PC-9 (cell line): ENCODE measurements around the gene CORIN.

Experiments used
- EZH2 ChIP-seq: fragments of 200-600 bp; sonication (generic); IDR thresholded peaks from 2 replicates; pipeline ENCODE4 v1.8.0; 2017; ENCODE audit warnings: antibody characterized with exemption, low read depth
- TF ChIP-seq, protein P1 (sequence below): fragments of 200-600 bp; sonication (generic); conservative IDR thresholded peaks from 2 replicates; pipeline ENCODE4 v1.6.1; 2017; ENCODE audit warnings: mixed run types, antibody characterized with exemption, mild to moderate bottlenecking, moderate library complexity

DNA sequence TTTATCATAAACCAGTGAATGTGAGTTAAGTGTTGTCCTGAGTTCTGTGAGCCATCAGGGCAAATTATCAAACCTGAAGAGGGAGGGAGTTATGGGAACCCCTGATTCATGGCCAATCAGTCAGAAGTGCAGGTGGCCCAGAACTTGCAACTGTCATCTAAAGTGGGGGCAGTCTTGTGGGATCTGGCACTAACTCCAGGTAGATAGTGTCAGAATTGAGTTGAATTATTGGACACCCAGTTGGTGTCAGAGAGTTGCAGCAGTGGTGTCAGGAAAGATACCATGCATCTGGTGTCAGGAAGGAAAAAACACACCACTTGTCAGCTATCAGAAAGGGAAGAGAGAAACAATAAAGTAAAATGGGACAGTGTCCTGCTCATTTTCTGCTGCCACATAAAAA lies 8.4 kb downstream of the CORIN start:
- TF ChIP-seq, protein P1, sequence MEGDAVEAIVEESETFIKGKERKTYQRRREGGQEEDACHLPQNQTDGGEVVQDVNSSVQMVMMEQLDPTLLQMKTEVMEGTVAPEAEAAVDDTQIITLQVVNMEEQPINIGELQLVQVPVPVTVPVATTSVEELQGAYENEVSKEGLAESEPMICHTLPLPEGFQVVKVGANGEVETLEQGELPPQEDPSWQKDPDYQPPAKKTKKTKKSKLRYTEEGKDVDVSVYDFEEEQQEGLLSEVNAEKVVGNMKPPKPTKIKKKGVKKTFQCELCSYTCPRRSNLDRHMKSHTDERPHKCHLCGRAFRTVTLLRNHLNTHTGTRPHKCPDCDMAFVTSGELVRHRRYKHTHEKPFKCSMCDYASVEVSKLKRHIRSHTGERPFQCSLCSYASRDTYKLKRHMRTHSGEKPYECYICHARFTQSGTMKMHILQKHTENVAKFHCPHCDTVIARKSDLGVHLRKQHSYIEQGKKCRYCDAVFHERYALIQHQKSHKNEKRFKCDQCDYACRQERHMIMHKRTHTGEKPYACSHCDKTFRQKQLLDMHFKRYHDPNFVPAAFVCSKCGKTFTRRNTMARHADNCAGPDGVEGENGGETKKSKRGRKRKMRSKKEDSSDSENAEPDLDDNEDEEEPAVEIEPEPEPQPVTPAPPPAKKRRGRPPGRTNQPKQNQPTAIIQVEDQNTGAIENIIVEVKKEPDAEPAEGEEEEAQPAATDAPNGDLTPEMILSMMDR, result no peak
- no peak for TF ChIP-seq EZH2
